NCI-H524 (cell line): ENCODE data around the gene HCK.

Experiments used
- DNase-seq, 2 experiments: peaks; one replicate each; lab custom pipeline; 2025; lab: John Stamatoyannopoulos, UW

The HCK gene

DNA sequence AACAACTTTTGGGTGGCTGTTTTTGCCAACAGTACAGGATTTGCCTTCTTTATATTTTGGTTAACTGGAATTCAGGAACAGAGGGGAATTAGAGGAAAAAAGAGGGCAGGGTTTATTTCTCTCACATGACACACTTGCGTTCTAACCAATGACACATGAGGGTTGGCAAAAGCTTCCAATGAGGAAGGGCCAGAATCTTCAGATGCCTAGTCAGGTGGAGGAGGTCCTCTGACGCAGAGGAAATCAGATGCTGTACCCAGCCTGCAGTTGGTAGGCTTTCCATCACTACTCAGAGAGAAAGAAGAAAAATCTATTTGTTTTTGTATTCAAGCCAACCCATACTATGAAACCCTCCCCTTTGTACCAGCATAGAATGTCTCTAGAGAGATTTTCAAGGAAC is 78.3 kb downstream of the HCK start:
- DNase-seq = no peak

DNA sequence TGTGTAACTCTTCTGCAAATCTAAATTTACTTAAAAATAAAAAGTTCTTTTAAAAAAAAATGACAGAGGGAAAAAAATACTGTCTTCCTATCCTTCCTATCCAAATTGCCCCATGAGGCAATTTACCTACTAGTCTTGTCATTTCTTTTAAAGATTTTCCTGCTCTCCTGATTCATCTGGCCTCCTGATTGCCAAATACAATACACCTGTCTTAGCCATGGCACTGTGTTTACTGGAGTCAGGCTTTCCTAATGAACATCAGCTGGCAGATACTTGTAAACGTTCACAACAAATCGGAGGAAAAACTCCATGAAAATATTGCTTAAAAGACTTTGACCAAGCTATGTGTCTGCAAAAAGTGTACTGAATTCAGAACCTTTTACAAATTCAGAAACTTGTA is 78.9 kb downstream of the HCK start:
- no peak for DNase-seq

DNA sequence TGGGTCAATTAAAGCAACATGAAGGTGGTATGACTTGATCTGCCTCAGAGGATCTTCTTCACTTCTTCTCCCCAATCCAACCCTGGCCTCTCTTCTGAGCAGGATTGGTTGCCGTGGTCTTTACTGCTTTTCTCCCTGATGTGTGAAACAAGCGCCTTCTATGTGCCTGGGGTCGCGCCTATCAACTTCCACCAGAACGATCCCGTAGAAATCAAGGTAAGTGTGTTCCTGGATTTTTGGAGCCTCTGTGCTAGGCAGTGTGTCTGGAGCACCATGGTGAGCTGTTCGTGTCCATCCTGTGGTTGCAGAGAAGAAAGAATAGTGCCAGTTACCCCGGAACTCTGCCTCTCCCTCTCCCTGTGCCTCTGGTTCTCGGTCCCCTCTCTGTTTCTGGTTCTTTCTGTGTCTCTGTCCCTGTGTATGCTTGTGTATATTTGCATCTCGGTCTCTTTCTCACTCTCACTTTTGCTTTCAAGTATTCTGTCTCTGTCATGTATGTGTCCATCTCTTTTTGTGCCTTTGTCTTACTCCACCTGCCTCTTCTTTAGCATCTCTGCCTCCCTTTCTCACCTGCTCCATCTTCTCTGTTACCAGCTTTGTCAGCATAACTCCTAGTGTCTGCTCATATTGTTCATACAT is 81.0 kb downstream of the HCK start:
- DNase-seq = no peak

DNA sequence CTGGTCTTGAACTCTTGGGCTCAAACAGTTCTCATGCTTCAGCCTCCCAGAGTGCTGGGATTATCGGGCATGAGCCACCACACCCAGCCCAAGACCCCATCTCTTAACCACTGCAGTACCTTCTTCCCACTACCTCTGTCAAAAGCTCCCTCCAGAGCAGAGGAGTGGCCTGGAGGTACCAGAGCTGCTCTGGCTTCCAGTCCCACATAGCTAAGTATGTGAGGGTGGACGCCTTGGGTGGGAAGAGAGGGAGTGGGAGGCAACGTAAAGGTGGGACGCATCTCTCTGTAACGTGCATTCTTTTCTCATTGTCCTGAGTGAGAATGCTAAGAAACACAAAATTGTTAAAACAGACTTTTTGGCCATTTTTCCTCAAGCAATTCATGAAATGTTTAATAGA is 82.0 kb downstream of the HCK start:
- no peak for DNase-seq

DNA sequence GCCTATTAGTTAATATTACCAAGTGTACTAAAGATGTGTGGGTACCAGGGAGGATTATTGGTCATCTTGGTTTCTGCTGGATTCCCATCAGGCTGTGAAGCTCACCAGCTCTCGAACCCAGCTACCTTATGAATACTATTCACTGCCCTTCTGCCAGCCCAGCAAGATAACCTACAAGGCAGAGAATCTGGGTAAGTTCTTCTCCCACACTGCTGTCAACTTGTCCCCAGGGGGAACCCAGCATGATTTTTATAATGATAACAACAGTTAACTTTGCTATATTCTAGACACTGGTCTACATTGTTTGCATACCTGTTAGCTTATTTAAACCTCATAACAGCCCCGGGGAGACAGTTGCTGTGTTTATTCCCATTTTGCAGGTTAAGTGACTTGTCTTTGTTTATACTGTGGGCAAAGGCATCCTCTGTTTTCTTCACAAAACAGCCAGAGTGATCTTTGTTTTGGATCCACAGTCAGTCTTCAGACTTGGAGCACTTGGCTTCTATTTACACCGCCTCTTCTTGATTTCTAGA is 84.0 kb downstream of the HCK start:
- no peak for DNase-seq

DNA sequence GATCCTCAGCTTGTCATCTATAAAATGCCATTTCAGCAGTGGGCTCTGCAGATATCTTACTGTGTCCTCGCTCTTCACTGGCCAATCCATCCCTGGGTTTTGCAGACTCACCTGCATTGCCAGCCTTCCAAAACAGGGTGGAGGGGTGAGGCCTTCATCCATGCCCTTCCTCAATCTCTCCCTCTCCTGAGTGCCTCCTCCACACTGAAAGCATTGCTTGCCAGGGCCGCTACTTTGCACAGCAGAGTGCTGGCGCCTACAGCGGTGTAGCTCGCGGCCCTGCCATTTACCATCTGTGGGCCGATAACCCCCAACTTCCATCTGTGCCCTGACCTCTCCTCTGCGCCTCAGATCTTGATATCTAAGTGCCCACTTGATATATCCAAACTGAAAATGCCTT is 86.9 kb downstream of the HCK start:
- no peak for DNase-seq

DNA sequence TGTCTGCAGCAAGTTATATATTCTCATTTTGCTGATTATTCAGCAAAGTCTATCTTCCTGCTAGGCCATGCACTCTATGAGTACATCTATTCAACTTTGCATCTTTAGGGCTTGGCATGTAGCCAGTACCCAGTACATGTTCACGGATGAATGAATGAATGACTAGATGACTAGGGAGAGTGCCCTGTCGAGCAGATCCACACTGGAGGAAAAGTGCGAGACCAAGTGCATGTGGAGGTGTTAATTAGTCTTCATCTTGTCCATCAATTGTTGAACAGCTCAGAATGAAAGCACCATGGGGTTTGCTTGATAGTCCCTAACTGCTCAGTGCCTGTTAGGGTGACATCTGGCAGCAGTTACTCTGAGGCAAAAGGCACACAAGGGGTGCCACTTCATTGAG is 87.9 kb downstream of the HCK start:
- no peak for DNase-seq

DNA sequence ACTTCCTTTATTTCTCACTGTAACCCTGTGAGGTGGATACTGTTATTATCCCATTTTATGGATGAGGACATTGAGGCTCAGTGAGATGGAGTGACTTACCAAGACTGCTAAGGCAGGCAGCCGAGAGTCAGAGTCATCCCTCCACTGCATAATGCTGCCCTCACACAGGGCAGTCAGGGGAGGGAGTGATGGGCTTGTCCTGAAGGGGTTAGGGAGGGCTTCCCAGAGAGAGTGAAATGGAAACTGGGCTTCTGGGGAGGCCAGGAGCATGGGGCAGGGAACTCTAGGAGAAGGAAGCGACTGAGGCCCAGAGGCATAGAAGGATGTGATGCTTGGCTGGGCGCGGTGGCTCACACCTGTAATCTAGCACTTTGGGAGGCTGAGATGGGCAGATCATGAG is 88.6 kb downstream of the HCK start:
- no peak for DNase-seq

DNA sequence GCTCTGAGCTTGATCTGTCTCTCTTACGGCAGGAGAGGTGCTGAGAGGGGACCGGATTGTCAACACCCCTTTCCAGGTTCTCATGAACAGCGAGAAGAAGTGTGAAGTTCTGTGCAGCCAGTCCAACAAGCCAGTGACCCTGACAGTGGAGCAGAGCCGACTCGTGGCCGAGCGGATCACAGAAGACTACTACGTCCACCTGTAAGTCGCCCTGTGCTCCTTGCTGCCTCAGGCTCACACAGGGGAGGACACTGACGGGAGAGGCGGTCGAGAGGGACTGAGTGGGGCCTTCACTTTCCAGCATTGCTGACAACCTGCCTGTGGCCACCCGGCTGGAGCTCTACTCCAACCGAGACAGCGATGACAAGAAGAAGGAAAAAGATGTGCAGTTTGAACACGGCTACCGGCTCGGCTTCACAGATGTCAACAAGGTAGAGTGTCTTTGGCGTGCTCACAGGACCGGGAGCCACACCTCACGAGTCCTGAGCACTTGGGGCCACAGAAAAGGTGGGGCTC is 89.5 kb downstream of the HCK start:
- no peak for DNase-seq

DNA sequence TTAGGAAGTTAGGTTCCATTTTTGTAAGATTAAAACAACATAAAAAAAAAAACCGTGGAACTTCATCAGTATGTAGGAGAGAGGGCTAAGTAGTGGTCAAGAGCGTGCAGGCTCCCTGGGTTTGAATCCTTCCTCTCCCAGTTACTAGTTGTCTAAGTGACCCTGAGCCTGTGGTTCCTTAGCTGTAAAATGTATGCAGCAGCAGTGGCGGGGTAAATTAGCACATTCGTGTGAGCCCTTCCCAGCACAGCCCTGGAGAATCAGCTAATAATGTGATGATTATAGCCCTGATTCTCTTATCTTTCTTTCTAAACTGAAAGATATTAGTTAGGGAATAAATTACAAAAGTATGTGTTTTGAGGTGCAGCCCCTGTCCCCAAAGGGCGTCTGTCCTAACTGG is 90.0 kb downstream of the HCK start:
- no peak for DNase-seq

DNA sequence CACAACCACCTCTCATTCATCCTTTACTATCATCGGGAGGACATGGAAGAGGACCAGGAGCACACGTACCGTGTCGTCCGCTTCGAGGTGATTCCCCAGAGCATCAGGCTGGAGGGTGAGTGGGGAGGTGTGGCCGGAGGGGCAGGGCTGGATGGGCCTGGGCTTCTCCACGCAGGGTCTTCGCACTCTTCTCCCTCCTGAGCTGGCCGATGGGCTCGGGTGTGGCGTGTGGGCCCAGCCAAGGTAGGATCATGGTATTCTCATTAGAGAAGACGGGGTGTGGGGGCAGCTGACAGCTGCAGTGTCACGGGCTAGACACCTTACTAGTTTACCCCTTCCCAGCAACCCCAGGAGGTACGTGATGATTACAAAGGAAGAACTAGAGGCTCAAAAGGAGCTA is 90.9 kb downstream of the HCK start:
- no peak for DNase-seq

DNA sequence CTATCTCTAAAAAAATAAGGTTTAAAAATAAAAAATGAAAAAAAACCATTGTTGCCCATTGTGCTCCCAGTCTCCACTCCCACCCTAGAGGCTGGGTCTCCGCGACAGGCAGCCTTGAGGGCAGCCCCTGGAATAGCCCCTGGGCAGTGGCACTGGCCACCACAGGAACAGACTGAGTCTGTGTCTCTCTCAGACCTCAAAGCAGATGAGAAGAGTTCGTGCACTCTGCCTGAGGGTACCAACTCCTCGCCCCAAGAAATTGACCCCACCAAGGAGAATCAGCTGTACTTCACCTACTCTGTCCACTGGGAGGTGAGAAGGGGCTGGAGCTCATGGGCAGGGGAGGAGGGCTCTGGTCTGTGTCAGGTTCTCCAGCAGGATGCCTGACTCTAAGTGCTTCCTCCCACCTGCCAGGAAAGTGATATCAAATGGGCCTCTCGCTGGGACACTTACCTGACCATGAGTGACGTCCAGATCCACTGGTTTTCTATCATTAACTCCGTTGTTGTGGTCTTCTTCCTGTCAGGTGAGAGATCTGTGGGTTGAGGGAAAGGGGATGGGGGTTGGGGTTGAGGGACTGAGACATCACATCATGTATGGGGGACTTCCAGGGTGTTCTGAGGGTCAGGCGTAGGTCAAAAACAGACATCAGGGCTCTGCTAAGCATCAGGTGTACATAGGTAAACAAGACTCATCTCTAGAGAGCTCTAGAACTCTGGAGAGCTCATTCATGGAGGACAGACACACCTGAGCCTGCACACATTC is 93.0 kb downstream of the HCK start:
- DNase-seq = no peak

DNA sequence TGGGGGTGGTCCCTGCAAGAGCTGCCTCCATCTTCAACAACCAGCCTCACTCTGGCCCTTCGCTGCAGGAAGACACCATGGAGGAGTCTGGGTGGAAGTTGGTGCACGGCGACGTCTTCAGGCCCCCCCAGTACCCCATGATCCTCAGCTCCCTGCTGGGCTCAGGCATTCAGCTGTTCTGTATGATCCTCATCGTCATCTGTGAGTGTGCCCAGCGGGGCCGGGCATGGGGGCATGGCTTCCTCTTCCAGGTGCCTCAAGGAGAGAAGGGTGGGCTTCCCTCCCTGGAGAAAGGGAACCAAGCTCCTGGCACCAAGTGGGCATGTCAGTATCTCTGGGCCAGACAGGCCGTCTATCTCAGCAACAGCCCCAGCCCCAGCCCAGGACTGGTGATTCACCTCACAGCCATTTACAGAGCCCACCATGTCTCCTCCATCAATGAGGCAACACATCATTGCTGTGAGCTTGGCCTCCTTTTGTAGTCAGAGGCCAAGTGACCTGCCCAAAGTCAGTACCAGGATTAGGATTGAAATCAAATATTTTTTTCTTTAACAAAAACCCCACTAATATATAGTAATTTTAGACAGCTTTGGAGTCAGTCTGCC is 97.6 kb downstream of the HCK start:
- no peak for DNase-seq

DNA sequence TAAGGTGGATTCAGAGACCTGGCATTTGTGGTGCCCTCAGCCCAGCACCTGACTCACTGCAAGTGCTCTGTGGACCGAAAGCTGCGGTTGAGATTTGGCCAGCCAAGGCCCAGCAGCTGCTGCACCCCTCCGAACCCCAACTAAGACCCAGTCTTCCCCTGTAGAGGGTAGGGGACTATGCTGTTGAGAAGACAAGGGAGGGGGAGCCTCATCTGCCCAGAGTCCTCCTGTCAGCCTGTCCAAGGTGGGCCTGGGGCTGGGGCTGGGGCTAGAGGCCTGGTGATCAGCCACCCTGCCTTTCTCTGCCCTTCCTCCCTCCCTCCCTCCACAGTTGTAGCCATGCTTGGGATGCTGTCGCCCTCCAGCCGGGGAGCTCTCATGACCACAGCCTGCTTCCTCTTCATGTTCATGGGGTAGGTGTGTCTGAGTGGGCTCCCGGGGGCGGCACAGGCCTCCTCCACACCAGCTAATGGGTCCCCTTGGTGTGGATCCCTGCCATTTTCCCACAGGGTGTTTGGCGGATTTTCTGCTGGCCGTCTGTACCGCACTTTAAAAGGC is 98.3 kb downstream of the HCK start:
- no peak for DNase-seq
